GM23248 (cell line): Measurements from ENCODE around the gene CDX2.

ENCODE experiments used
- EZH2 ChIP-seq: fragments of 200-600 bp; sonication (generic); IDR thresholded peaks from 2 replicates; pipeline ENCODE4 v1.6.1; 2018; ENCODE audit warnings: antibody characterized with exemption, mild to moderate bottlenecking; ENCODE audit not compliant: insufficient read depth, poor library complexity, severe bottlenecking
- EZH2phosphoT487 ChIP-seq: fragments of 200-600 bp; sonication (generic); IDR thresholded peaks from 2 replicates; pipeline ENCODE4 v1.6.1; 2018; ENCODE audit warnings: antibody characterized with exemption, moderate library complexity, mild to moderate bottlenecking, low read depth; ENCODE audit not compliant: insufficient read depth

DNA sequence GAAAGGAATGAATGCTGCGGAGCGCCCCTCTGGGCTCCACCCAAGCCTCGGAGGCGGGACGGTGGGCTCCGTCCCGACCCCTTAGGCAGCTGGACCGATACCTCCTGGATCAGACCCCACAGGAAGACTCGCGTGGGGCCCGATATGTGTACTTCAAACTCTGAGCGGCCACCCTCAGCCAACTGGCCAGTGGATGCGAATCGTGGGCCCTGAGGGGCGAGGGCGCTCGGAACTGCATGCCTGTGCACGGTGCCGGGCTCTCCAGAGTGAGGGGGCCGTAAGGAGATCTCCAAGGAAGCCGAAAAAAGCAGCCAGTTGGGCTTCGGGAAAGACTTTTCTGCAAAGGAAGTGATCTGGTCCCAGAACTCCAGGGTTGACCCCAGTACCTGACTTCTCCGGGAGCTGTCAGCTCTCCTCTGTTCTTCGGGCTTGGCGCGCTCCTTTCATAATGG lies 40.7 kb downstream of the CDX2 start:
- no peak for TF ChIP-seq EZH2phosphoT487
- TF ChIP-seq EZH2: no peak
